Measurements from ENCODE around the gene ZNF764. TPM values are rescaled to one million over a fixed set of nuclear protein-coding genes. Genes with fewer than 3 reads are reported as not detected.
"Not testable (repeated sequence)": the region's sequence is repeated elsewhere in the genome, so short reads cannot be mapped to it uniquely, and the experiment has no call there.

Gene ZNF764
- total RNA-seq, 1 experiment from 2014 or later, result 4.1 TPM

- DNase-seq (ENCODE audit: low read depth, low spot score), result peak; percentile 71
- in situ Hi-C loops (cut with HindIII; ENCODE audit: low pct_unique_long_range_greater_than_20kb, low sequenced_read_pairs), result no loop called here
Observed at GRCh38 chr16:30534368-30535105, 23.6 kb downstream of the ZNF764 start, which contains the start of gene ZNF747. ZNF747 (minus strand) TSS chr16:30534858; CDS start chr16:30534679, 179 bp downstream.

GRCh38 chr16:30533748-30534367 lies 24.3 kb downstream of the ZNF764 start:
- in situ Hi-C loops (cut with HindIII; ENCODE audit: low pct_unique_long_range_greater_than_20kb, low sequenced_read_pairs), result no loop called here
- DNase-seq (ENCODE audit: low read depth, low spot score), result no peak

GRCh38 chr16:30533146-30533522 lies 25.0 kb downstream of the ZNF764 start:
- DNase-seq (ENCODE audit: low read depth, low spot score), result no peak
- in situ Hi-C loops (cut with HindIII; ENCODE audit: low pct_unique_long_range_greater_than_20kb, low sequenced_read_pairs), result no loop called here

- in situ Hi-C loops (cut with HindIII; ENCODE audit: low pct_unique_long_range_greater_than_20kb, low sequenced_read_pairs), result no loop called here
- no peak for DNase-seq (ENCODE audit: low read depth, low spot score)
Observed at GRCh38 chr16:30532285-30533145, 25.7 kb downstream of the ZNF764 start.

GRCh38 chr16:30530163-30531037 lies 27.8 kb downstream of the ZNF764 start:
- DNase-seq (ENCODE audit: low read depth, low spot score), result no peak
- in situ Hi-C loops (cut with HindIII; ENCODE audit: low pct_unique_long_range_greater_than_20kb, low sequenced_read_pairs), result no loop called here

- DNase-seq (ENCODE audit: low read depth, low spot score), result no peak
- in situ Hi-C loops (cut with HindIII; ENCODE audit: low pct_unique_long_range_greater_than_20kb, low sequenced_read_pairs), result no loop called here
Observed at GRCh38 chr16:30528799-30529457, 29.2 kb downstream of the ZNF764 start.

GRCh38 chr16:30527635-30528178 lies 30.5 kb downstream of the ZNF764 start:
- in situ Hi-C loops (cut with HindIII; ENCODE audit: low pct_unique_long_range_greater_than_20kb, low sequenced_read_pairs), result no loop called here
- DNase-seq (ENCODE audit: low read depth, low spot score), result no peak

- in situ Hi-C loops (cut with HindIII; ENCODE audit: low pct_unique_long_range_greater_than_20kb, low sequenced_read_pairs), result no loop called here
- DNase-seq (ENCODE audit: low read depth, low spot score), result peak; percentile 97
Observed at GRCh38 chr16:30526823-30527634, 31.1 kb downstream of the ZNF764 start.

- in situ Hi-C loops (cut with HindIII; ENCODE audit: low pct_unique_long_range_greater_than_20kb, low sequenced_read_pairs), result no loop called here
- no peak for DNase-seq (ENCODE audit: low read depth, low spot score)
Observed at GRCh38 chr16:30526137-30526822, 31.9 kb downstream of the ZNF764 start, which contains the start of gene ZNF768. ZNF768 (minus strand) TSS chr16:30526566; CDS start chr16:30526413, 153 bp downstream.

GRCh38 chr16:30525844-30526136 lies 32.4 kb downstream of the ZNF764 start:
- no peak for DNase-seq (ENCODE audit: low read depth, low spot score)
- in situ Hi-C loops (cut with HindIII; ENCODE audit: low pct_unique_long_range_greater_than_20kb, low sequenced_read_pairs), result no loop called here

- DNase-seq (ENCODE audit: low read depth, low spot score), result no peak
- in situ Hi-C loops (cut with HindIII; ENCODE audit: low pct_unique_long_range_greater_than_20kb, low sequenced_read_pairs), result no loop called here
Observed at GRCh38 chr16:30524575-30525568, 33.3 kb downstream of the ZNF764 start.

GRCh38 chr16:30523768-30524574 lies 34.2 kb downstream of the ZNF764 start:
- in situ Hi-C loops (cut with HindIII; ENCODE audit: low pct_unique_long_range_greater_than_20kb, low sequenced_read_pairs), result no loop called here
- no peak for DNase-seq (ENCODE audit: low read depth, low spot score)

GRCh38 chr16:30522702-30523463 lies 35.3 kb downstream of the ZNF764 start:
- in situ Hi-C loops (cut with HindIII; ENCODE audit: low pct_unique_long_range_greater_than_20kb, low sequenced_read_pairs); DNase-seq (ENCODE audit: low read depth, low spot score): not testable (repeated sequence)

All from SK-MEL-5 (cell line).